Stimulated activated CD8-positive, alpha-beta memory T cell treated with anti-CD3 and anti-CD28 coated beads, Interleukin-12 subunit alpha, Interleukin-12 subunit beta, amount 100 ng/mL, for 1 hour (primary cell): ENCODE data around the gene TXNDC2.
"Not testable (repeated sequence)": the region's sequence is repeated elsewhere in the genome, so short reads cannot be mapped to it uniquely, and the experiment has no call there.

Experiments
- DNase-seq: peaks from one replicate; pipeline ENCODE4 v3.0.0-alpha.2; 2020; ENCODE audit warnings: low read depth

TXNDC2 gene

GRCh38 chr18:9885170-9886004, at the start of gene TXNDC2:
Gene TXNDC2, plus strand, starts transcription at chr18:9885973. Its CDS starts 708 bp downstream, at chr18:9886681.
- no peak for DNase-seq

GRCh38 chr18:9838144-9838877, 47.5 kb upstream of the TXNDC2 start:
- no peak for DNase-seq

- DNase-seq, result no peak
Measured at GRCh38 chr18:9839211-9839610, 46.6 kb upstream of the TXNDC2 start.

GRCh38 chr18:9839853-9840252, 45.9 kb upstream of the TXNDC2 start:
- no peak for DNase-seq

- DNase-seq, result no peak
Measured at GRCh38 chr18:9841752-9842151, 44.0 kb upstream of the TXNDC2 start.

- DNase-seq, result no peak
Measured at GRCh38 chr18:9842448-9842847, 43.3 kb upstream of the TXNDC2 start.

GRCh38 chr18:9845256-9845655, 40.5 kb upstream of the TXNDC2 start:
- no peak for DNase-seq

- DNase-seq, result no peak
Measured at GRCh38 chr18:9846162-9846925, 39.4 kb upstream of the TXNDC2 start.

- DNase-seq, result no peak
Measured at GRCh38 chr18:9848170-9848879, 37.4 kb upstream of the TXNDC2 start.

GRCh38 chr18:9849407-9850283, 36.1 kb upstream of the TXNDC2 start:
- no peak for DNase-seq

GRCh38 chr18:9850309-9850708, 35.5 kb upstream of the TXNDC2 start:
- DNase-seq, result no peak

GRCh38 chr18:9851511-9851910, 34.3 kb upstream of the TXNDC2 start:
- no peak for DNase-seq

GRCh38 chr18:9852266-9853081, 33.3 kb upstream of the TXNDC2 start:
- DNase-seq, result no peak

- no peak for DNase-seq
Measured at GRCh38 chr18:9854801-9855676, 30.7 kb upstream of the TXNDC2 start.

- no peak for DNase-seq
Measured at GRCh38 chr18:9855681-9856080, 30.1 kb upstream of the TXNDC2 start.

- DNase-seq, result no peak
Measured at GRCh38 chr18:9856092-9856491, 29.7 kb upstream of the TXNDC2 start.

GRCh38 chr18:9857479-9857998, 28.2 kb upstream of the TXNDC2 start:
- not testable (repeated sequence) for DNase-seq

GRCh38 chr18:9858642-9859041, 27.1 kb upstream of the TXNDC2 start:
- DNase-seq, result no peak

GRCh38 chr18:9859232-9859631, 26.5 kb upstream of the TXNDC2 start:
- no peak for DNase-seq
